ENCODE data around the gene ZC3HAV1. TPM values are rescaled to one million over a fixed set of nuclear protein-coding genes. Genes with fewer than 3 reads are reported as not detected.
"Not testable (repeated sequence)": the region's sequence is repeated elsewhere in the genome, so short reads cannot be mapped to it uniquely, and the experiment has no call there.

The ZC3HAV1 gene
- total RNA-seq, 4 donors from 2014 or later, result 11.7 to 40.6 (median 34.5) TPM

GRCh38 chr7:139080905-139081304 lies 28.6 kb downstream of the ZC3HAV1 start:
- DNase-seq, result no peak
- 51 to 62% methylated on average over 7 to 8 of the region's 8 CpGs for WGBS, 2 donors (ENCODE audit: low coverage in 1 of 2)

GRCh38 chr7:139079861-139080260 lies 29.7 kb downstream of the ZC3HAV1 start:
- intact Hi-C loops (cut with DNase I; ENCODE audit: low total_unique reads), result no loop called here
- no peak for TF ChIP-seq EP300 (IDR thresholded peaks at IDR 0.05; ENCODE audit: low read depth)
- no peak for TF ChIP-seq POLR2AphosphoS5 (IDR thresholded peaks at IDR 0.05)
- no peak for TF ChIP-seq CTCF (IDR thresholded peaks at IDR 0.05)
- no peak for TF ChIP-seq POLR2A (IDR thresholded peaks at IDR 0.05)
- H3K27ac ChIP-seq, result no peak overlapping the region
- no peak overlapping the region for H3K4me3 ChIP-seq
- no peaks in the 10 kb centered on the region for H3K27me3 ChIP-seq
- no peaks in the 10 kb centered on the region for H3K9me3 ChIP-seq
- WGBS, 2 donors (ENCODE audit: low coverage in 1 of 2), result 94 to 100% methylated on average over 2 to 15 of the region's 15 CpGs
- no peak for DNase-seq
- H3K4me1 ChIP-seq, result peaks cover 0 to 1% (median 0%) of the 10 kb centered on the region in 4 donors
- in situ Hi-C loops (cut with MboI; ENCODE audit: low pct_ligation_motif_present in 1 of 4, low pct_unique_long_range_greater_than_20kb in 1 of 4, low sequenced_read_pairs in 3 of 4), result loop anchor here in 1 of 4 donors (25.0 kb wide), 1 partner anchor 193 kb away; no protein-coding TSS in a partner anchor
- peaks cover 0 to 64% (median 23%) of the 10 kb centered on the region in 4 donors for H3K36me3 ChIP-seq

More at GRCh38 chr7:139080905-139081304, 28.6 kb downstream of the ZC3HAV1 start:
- Histone ChIP-seq H3K4me1 (no peaks in the 10 kb centered on the region), H3K36me3 (peaks cover 0 to 58% (median 28%) of the 10 kb centered on the region in 4 donors), H3K4me3 (no peak overlapping the region), H3K27me3 (no peaks in the 10 kb centered on the region), H3K27ac (no peak overlapping the region), H3K9me3 (no peaks in the 10 kb centered on the region)
- in situ Hi-C loops (cut with MboI; ENCODE audit: low pct_ligation_motif_present in 1 of 4, low pct_unique_long_range_greater_than_20kb in 1 of 4, low sequenced_read_pairs in 3 of 4), result loop anchor here in 1 of 4 donors (25.0 kb wide), 1 partner anchor 194 kb away; no protein-coding TSS in a partner anchor
- no peak for TF ChIP-seq EP300 (IDR thresholded peaks at IDR 0.05; ENCODE audit: low read depth)
- TF ChIP-seq CTCF (IDR thresholded peaks at IDR 0.05), result no peak
- TF ChIP-seq POLR2A (IDR thresholded peaks at IDR 0.05), result no peak
- no peak for TF ChIP-seq POLR2AphosphoS5 (IDR thresholded peaks at IDR 0.05)
- intact Hi-C loops (cut with DNase I; ENCODE audit: low total_unique reads), result no loop called here

GRCh38 chr7:139078911-139079310 lies 30.6 kb downstream of the ZC3HAV1 start:
- in situ Hi-C loops (cut with MboI; ENCODE audit: low pct_ligation_motif_present in 1 of 4, low pct_unique_long_range_greater_than_20kb in 1 of 4, low sequenced_read_pairs in 3 of 4), result loop anchor here in 1 of 4 donors (25.0 kb wide), 1 partner anchor 192 kb away; no protein-coding TSS in a partner anchor
- no peak overlapping the region for H3K27ac ChIP-seq
- 80% methylated on average over 1 of the region's 1 CpG; no CpG with 5 or more reads in 1 of the 2 donors for WGBS, 2 donors (ENCODE audit: low coverage in 1 of 2)
- no peak overlapping the region for H3K4me3 ChIP-seq
- DNase-seq, result no peak
- H3K9me3 ChIP-seq, result no peaks in the 10 kb centered on the region
- H3K27me3 ChIP-seq, result no peaks in the 10 kb centered on the region
- H3K4me1 ChIP-seq, result peaks cover 0 to 4% (median 0%) of the 10 kb centered on the region in 4 donors
- H3K36me3 ChIP-seq, result peaks cover 0 to 64% (median 23%) of the 10 kb centered on the region in 4 donors
- intact Hi-C loops (cut with DNase I; ENCODE audit: low total_unique reads), result no loop called here
- TF ChIP-seq CTCF (IDR thresholded peaks at IDR 0.05) (no peak), POLR2A (IDR thresholded peaks at IDR 0.05) (no peak), POLR2AphosphoS5 (IDR thresholded peaks at IDR 0.05) (no peak), EP300 (IDR thresholded peaks at IDR 0.05; ENCODE audit: low read depth) (no peak)

- H3K27me3 ChIP-seq, result no peaks in the 10 kb centered on the region
- peaks cover 0 to 4% (median 0%) of the 10 kb centered on the region in 4 donors for H3K4me1 ChIP-seq
- no peaks in the 10 kb centered on the region for H3K9me3 ChIP-seq
- DNase-seq, result no peak
- H3K4me3 ChIP-seq, result no peak overlapping the region
- 75 to 89% methylated on average over 1 of the region's 1 CpG for WGBS, 2 donors (ENCODE audit: low coverage in 1 of 2)
- H3K27ac ChIP-seq, result no peak overlapping the region
- in situ Hi-C loops (cut with MboI; ENCODE audit: low pct_ligation_motif_present in 1 of 4, low pct_unique_long_range_greater_than_20kb in 1 of 4, low sequenced_read_pairs in 3 of 4), result loop anchor here in 1 of 4 donors (25.0 kb wide), 1 partner anchor 191 kb away; no protein-coding TSS in a partner anchor
- peaks cover 0 to 64% (median 23%) of the 10 kb centered on the region in 4 donors for H3K36me3 ChIP-seq
- no peak for TF ChIP-seq POLR2A (IDR thresholded peaks at IDR 0.05)
- TF ChIP-seq CTCF (IDR thresholded peaks at IDR 0.05), result no peak
- intact Hi-C loops (cut with DNase I; ENCODE audit: low total_unique reads), result no loop called here
These were observed 31.1 kb downstream of the ZC3HAV1 start for GRCh38 chr7:139078399-139078798.

- H3K9me3 ChIP-seq; H3K27ac ChIP-seq; intact Hi-C loops (cut with DNase I; ENCODE audit: low total_unique reads); H3K27me3 ChIP-seq; DNase-seq; H3K4me1 ChIP-seq; H3K4me3 ChIP-seq: not testable (repeated sequence)
- in situ Hi-C loops (cut with MboI; ENCODE audit: low pct_ligation_motif_present in 1 of 4, low pct_unique_long_range_greater_than_20kb in 1 of 4, low sequenced_read_pairs in 3 of 4), result loop anchor here in 1 of 4 donors (25.0 kb wide), 1 partner anchor 190 kb away; no protein-coding TSS in a partner anchor
- WGBS, 2 donors (ENCODE audit: low coverage in 1 of 2), result 88 to 93% methylated on average over 4 to 5 of the region's 5 CpGs
- H3K36me3 ChIP-seq, result peaks cover 0 to 64% (median 25%) of the 10 kb centered on the region in 4 donors
These were observed 31.8 kb downstream of the ZC3HAV1 start for GRCh38 chr7:139077706-139078105.
